Fibroblast of skin of abdomen (primary cell): Measurements from ENCODE around the gene CEP250. TPM values are rescaled to one million over a fixed set of nuclear protein-coding genes. Genes with fewer than 3 reads are reported as not detected.
"Not testable (repeated sequence)": the region's sequence is repeated elsewhere in the genome, so short reads cannot be mapped to it uniquely, and the experiment has no call there.

Experiments used
- DNase-seq: peaks from one replicate; pipeline ENCODE4 v3.0.0-alpha.2; 2013
- polyA plus RNA-seq, 2 experiments: library from polyadenylated mRNA; unstranded; fragments of 120-200 nt; gene quantifications; one replicate each; pipeline ENCODE4 v1.2.1, GENCODE V29; 2013; ENCODE audit not compliant: insufficient read length in 2 of 2

The CEP250 gene, protein sequence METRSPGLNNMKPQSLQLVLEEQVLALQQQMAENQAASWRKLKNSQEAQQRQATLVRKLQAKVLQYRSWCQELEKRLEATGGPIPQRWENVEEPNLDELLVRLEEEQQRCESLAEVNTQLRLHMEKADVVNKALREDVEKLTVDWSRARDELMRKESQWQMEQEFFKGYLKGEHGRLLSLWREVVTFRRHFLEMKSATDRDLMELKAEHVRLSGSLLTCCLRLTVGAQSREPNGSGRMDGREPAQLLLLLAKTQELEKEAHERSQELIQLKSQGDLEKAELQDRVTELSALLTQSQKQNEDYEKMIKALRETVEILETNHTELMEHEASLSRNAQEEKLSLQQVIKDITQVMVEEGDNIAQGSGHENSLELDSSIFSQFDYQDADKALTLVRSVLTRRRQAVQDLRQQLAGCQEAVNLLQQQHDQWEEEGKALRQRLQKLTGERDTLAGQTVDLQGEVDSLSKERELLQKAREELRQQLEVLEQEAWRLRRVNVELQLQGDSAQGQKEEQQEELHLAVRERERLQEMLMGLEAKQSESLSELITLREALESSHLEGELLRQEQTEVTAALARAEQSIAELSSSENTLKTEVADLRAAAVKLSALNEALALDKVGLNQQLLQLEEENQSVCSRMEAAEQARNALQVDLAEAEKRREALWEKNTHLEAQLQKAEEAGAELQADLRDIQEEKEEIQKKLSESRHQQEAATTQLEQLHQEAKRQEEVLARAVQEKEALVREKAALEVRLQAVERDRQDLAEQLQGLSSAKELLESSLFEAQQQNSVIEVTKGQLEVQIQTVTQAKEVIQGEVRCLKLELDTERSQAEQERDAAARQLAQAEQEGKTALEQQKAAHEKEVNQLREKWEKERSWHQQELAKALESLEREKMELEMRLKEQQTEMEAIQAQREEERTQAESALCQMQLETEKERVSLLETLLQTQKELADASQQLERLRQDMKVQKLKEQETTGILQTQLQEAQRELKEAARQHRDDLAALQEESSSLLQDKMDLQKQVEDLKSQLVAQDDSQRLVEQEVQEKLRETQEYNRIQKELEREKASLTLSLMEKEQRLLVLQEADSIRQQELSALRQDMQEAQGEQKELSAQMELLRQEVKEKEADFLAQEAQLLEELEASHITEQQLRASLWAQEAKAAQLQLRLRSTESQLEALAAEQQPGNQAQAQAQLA (N-terminal part only)
- polyA plus RNA-seq (2013, experiment 1 of 2; ENCODE audit: insufficient read length), result 52.1 TPM
- 48.7 TPM for polyA plus RNA-seq (2013, experiment 2 of 2; ENCODE audit: insufficient read length)

DNA sequence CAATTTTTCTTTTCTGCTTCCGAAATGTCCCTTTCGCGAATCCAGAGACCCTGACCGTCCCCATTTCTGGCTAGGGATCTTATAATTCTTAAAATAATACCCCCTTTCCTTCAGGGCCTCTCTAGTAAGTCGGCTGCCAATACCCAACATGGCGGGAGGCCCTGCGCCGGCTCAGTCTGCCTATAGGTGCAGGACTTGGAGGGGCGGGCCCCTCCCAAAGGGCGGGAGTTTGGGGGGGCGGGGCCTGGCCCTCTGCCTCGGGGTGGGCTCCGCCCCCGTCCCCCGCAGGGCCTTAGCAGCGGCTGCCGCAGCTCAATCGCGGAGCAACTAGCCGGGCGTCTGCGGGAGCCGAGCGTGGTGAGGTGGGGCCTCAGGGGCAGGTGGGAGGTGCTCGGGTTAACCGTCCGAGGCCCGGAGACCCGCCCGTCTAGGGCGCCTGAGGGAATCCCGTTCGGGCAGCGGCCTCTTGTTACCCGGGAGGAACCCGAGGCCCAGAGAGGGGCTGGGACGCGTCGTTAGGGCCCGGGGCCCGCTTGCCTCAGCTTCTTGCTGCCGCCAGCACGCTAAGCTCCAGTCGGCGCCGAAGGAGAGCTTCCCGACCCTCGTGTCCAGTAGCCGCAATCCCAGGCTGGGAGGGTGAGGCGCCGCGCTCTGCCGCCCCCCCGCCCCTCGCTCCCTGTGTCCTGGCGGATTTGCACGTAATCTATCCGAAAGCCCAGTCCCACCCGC is at the start of gene CEP250:
Gene CEP250 (plus strand): TSS at position 718 of the 729 bp plus-strand sequence. CDS start 6,770 bp downstream, outside the sequence.
- peak; percentile 95 for DNase-seq

DNA sequence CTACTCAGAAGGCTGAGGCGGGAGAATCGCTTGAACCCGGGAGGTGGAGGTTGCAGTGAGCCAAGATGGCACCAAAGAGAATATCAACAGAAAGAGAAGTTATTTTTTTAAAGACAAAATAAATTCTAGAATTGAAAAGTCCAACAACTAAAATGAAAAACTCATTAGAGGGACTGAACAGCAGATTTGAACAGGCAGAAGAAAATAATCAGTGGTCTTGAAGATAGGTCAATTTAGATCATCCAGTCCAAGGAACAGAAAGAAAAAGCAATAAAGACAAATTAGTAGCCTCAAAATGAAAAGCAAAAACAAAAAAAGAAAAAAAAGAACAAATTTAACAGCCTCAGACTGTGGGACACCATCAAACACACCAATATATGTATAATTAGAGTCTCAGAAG is 49.6 kb upstream of the CEP250 start:
- DNase-seq, result no peak

DNA sequence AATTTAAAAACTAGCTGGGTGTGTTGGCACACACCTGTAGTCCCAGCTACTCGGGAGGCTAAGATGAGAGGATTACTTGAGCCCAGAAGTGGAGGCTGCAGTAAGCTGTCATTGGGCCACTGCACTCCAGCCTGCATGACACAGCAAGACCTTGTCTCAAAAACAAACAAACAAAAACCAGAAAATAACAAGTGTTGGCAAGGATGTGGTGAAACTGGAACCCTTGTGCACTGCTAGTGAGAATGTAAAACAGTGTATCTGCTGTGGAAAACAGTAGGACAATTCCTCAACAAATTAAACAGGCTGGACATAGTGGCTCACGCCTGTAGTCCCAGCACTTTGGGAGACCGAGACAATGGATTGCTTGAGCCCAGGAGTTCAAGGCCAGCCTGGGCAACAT is 47.1 kb upstream of the CEP250 start:
- no peak for DNase-seq

DNA sequence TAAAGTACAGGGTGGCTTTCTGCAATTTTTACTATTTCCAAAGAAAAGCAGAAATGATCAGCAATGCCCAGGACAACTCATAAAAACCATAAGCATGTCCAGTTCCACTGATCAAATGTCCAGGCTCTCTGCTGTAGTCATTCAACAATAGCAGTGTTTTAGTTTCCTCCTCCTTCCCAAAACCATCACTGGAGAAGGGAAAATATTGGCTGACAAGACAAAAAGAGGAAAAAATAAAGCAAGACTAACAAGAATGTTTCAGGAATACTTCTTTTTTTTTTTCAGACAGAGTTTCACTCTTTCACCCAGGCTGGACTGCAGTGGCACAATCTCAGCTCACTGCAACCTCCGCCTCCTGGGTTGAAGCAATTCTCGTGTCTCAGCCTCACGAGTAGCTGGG is 45.9 kb upstream of the CEP250 start:
- no peak for DNase-seq

DNA sequence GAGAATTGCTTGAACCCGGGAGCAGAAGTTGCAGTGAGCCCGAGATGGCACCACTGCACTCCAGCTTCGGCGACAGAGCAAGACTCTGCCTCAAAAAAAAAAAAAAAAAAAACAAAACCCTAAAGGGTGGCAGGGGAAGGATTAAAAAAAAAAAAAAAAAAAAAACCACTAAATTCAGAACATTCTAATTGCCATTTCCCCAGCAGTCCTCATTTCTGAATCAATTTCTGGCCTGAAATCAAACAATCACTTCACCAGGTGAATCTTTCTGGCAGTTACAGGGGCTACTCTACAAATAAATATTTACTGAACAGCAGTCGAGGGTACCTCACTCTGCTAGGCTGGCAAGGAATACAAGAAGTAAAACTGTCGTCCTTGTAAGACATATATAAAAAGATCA is 44.8 kb upstream of the CEP250 start:
- no peak for DNase-seq

DNA sequence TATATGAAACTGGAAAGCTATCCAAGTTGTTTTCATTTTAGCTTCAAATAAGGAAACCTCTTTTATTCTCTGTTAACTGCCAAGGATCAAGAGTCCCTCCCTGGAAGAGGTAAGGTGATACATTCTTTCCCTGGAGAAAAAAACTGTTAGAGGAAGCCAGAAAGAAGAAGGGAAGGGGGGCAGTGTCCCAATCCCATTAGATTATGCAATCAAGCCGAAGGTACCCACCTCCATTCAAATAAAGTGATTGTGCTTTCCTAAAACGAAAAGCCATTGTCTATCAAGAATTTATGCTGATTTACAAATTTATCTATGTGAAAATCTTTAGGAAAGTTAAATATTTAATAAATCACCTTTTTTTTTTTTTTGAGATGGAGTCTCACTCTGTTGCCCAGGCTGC is 34.1 kb upstream of the CEP250 start:
- no peak for DNase-seq

DNA sequence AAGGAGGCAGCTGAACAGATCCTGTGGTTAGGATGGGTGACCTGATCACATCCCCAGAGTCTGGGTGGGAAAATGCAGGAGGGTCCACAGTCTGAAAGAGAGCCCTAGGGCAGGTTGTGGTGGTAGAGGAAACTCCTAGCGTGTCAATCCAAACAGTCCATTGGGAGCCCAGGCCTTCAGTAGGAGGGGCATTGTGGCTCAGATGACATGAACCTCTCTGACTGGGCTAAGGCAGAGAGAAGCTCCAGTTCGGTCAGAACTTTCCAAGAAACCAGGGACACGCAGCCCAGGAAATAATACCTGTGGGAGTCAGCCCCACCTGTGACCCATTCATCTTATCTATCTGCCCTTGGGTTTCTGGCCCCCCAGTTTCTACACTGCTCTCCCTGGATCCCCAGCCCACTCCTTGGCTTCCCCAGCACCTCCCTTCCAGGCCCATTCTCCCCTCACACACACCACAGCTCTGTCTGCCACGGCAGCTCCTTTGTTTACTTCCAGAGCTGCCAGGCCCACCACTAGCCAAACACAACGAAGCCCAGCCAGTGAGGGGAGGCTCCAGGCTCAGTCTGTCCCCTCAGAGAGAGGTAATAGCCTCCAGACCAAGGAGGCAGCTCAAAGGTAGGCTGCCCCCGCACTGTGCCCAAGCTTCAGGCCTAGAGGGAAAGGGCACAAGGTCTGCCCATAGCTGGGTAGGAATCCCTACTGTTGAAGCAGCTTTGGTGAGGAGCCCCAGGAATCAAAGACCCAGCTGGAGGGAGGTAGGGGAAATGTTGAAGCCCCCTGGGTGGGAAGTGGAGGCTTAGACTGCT is 23.6 kb upstream of the CEP250 start:
- DNase-seq, result no peak

DNA sequence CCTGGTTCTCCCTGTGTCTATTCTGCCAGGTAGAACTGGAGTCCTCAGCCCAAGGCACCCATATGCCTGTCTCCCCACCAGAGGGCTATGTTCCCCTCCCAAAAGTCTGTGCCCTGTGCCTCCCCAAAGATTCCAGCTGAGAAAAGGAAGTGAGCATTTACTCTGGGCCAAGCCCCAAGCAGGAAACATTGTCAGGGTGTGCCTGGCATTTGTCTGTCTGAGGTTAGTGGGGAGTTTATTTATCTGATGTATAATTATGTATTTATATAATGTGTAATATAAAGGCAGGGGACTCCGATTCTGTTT is 23.0 kb upstream of the CEP250 start:
- no peak for DNase-seq

DNA sequence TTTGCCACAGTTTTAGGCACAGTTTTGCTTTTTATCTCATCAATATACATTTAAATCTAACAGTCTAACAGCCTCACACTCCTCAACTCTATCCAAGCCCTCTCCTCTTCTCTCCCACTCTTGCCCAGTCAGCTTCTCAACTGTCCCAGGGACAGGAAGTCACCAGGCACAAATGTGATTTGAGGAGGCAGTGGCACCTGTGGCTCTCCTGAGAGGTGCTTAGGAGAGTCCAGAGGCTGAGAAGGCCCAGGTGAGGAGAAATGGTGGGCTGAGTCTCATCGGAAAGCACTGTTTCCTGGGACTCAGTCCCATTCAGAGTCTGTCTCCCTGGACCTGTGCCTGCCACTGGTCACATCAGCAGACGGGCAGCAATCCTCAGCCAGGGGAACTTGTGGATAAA is 22.1 kb upstream of the CEP250 start:
- DNase-seq, result no peak

DNA sequence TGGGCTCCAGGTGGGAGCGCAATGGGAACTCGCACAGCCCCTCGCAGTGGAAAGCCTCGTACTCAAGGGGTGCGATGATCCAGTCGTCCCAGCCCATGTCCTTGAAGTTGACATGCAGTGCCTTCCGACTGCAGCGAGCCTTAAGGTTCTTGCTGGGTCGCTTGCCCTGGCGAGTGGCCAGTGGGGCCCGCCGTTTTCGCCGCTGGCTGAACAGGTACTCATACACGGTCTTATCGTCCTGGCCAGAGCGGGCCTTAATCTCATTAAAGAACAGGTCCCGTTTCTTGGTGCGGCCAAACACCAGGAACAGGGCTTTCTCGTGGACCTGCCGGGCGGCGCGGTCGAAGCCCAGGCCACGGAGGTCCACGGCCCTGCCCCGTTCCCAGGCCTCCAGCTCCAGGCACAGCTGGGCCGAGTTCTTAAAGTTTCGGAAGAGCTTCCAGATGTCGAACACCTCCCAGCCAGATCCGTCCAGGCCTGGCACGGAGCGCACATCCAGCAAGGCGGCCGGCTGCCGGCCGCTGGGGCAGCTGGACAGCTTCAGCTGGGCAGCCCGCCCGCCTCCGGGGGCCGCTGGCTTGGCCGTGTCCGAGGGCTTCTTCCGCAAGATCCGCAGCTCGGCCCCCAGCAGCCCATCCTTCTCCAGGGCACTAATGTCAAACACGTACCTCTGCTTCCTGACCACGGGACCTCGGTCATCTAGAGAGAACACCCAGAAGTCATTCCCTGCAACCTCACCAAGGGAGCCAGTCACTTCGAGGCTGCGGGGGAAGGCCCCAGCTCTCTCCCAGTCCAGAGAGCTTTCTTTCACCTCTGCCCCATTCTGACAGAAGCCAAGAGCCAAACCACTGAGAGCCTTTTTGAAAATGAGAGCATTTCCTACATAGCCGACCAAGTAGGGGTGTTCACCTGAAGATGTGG is 21.1 kb upstream of the CEP250 start:
- no peak for DNase-seq

DNA sequence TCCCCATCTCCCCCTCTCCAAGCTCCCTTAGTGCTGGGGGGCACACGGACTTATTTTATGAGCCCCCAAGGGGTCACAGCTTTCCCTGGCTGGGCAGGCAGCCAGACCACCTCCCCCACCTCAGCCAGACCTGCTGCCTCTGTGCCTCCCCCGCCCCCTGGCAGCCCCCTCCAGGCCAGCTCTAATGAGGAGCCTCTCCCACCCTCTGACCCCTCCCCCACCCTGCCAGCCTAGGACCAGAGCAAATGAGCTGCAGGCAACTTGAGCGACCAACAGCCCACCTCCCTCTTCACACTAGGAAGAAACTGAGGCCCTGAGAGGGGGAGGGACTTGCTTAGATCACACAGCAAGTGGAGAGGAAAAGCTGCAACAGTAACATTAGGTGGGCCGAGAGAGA is 19.2 kb upstream of the CEP250 start:
- no peak for DNase-seq

DNA sequence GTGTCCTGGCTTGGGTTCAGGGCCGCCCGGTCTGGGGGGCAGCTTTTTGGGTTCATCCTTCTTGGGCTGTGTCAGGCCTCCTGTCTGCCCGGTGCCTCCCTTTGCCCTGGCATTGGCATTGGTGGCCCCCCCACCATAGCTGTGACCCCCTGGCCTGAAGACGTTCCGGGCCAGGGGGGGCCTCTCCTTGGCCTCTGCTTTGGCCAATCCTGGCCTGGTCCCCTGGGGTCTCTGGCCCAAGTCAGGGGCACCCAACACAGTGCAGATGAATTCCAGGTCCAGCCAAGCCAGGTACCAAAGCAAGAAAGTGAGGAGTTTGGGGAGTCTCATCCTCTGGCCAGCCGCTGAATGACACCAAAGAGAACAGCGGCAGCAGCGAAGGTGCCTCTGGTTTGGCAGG is 17.8 kb upstream of the CEP250 start:
- DNase-seq, result no peak

DNA sequence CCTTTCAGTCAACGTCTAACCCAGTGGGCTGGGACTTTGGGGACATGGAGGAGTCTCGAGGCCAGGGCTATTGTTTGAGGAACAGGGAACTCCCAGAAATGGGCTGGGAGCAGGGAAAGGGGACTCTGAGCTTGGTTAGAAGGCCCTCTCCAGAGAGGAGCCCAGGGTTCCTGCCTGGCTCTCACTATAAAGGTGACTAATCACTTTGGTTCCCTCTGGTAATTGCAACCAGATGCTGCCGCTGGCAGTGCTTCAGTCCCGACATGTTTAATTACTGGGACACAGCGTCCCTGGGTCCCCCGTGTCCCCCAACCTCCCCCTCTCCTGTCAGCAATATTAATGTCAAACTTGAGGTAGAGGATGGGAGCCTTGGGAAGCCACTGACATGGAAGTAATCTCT is 12.4 kb upstream of the CEP250 start:
- DNase-seq, result peak; percentile 92

DNA sequence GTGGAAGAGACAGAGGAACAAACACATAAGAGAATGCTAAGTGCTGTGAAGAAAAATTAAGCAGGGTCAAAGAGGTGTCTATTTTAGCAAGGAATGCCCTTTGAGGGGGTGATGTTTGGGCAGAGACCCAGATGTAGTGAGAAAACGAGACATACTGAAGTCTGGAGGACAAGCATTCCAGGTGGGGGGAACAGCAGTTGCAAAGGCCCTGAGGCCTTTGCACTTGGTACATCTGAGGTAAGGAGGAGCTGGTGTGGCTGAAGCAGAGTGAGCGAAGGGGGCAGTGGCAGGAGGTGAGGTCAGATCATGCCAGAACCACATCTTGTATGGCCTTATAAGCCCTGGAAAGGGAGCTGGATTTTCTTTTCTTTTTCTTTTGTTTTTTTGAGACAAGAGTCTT is 11.2 kb upstream of the CEP250 start:
- DNase-seq, result no peak

DNA sequence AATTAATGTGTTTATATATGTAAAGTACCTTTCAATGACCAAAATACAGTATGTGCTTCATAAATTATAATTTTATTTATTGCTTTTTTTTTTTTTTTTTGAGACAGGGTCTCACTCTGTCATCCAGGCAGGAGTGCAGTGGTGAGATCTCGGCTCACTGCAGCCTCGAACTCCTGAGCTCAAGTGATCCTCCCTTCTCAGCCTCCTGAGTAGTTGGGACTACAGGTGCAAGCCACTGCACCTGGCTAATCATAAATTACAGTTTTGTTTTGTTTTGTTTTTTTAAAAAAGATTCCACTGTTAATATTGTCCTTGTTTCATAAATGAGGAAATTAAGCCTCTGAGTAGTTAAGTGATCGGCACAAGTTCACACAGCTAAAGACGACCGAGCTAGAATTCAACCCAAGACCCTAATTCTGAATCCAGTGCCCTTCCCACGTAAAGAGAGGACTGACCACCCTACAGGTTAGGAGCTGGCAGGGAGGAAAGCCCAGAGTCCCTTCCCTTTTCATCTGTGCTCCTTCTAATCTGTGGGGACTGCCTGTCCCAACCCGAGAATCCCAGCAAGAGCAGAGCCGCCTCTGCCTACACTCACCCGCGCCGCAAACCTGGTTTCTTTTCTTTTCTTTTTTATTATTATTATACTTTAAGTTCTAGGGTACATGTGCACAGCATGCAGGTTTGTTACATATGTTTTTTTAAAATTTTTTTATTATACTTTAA is 8.9 kb upstream of the CEP250 start:
- no peak for DNase-seq

DNA sequence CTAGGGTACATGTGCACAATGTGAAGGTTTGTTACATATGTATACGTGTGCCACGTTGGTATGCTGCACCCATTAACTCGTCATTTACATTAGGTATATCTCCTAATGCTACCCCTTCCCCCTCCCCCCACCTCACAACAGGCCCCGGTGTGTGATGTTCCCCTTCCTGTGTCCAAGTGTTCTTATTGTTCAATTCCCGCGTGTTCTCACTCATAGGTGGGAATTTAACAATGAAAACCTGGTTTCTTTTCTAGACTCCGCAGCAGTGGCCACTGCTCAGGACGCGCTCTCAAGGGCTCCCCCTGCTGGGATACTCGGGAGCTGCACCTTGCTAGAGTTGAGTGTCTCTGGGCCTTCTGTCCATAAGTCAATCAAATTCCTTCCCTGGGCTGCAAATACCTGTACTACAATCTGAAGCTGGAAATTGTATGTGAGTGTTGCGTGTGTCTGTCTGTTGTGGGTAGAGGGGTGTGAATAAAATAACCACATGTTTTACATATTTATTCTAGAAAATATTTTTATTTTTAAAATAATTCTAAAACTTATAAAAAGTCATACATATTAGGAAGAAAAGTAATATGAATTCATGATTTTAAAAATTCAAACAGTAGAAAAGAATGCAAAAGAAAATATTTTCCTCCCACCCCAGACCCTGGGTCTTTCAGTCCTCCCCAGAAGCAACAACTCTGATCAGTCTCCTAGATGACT is 8.2 kb upstream of the CEP250 start:
- DNase-seq, result peak; percentile 81

DNA sequence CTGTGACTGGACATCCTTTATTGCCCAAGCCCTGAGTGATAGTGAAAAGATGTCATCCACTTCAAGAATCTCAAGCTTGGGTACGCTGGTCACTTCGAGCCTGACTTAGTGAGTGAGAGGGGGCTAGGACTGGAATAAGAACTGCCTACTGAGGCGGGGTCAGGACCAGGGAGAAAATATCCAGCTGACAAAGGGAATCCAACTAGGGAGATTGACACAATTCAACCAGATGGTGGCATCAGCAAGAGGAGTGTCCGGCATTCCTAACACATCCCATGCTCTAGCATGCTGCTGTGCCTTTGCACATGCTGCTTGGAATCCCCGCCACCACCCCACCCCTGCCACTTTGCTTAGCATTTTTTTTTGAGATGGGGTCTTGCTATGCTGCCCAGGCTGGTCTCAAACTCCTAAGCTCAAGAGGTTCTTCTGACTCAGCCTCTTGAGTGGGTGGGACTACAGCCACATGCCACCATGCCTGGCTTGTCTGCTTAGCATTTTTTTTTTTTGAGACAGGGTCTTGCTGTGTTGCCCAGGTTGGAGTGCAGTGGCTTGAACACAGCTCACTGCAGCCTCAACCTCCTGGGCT is 6.5 kb upstream of the CEP250 start:
- DNase-seq, result no peak

DNA sequence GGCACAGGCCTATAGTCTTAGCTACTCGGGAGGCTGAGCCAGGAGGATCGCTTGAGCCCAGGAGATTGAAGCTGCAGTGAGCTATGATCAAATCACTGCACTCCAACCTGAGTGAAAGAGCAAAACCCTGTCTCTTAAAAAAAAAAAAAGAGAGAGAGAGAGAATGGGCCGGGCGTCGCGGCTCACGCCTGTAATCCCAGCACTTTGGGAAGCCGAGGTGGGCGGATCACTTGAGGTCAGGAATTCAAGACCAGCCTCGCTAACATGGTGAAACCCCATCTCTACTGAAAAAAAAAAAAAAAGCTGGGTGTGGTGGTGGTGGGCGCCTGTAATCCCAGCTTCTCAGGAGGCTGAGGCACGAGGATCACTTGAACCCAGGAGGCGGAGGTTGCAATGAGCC is 5.5 kb upstream of the CEP250 start:
- not testable (repeated sequence) for DNase-seq

DNA sequence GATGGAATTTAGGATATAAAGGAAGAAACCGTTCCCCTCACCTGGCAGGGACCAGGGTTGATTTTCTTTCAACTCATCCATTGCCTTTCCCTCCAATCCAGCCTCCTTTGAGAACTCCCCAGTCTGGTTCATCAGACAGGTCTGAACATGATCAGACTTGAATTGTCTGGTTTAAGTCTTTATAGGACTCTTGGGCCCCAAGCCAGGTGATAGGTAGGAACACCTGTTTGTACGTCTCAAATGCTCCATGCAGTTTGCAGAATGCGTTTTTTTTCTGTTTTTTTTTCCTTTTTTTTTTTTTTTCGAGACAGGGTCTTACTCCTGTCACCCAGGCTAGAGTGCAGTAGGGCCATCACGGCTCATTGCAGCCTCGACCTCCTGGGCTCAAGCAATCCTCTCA is 4.1 kb upstream of the CEP250 start:
- DNase-seq, result no peak
